HG03565 (cell line): ENCODE measurements around the gene KEL.

Experiments
- ATAC-seq: cut with Tn5 transposase; IDR thresholded peaks from one replicate; pipeline ENCODE4 v1.9.1; 2021; ENCODE audit warnings: mild to moderate bottlenecking, moderate library complexity; ENCODE audit not compliant: unreplicated experiment

Gene KEL

GRCh38 chr7:142899661-142900060 lies 62.5 kb downstream of the KEL start:
- ATAC-seq, result no peak

GRCh38 chr7:142898377-142899170 lies 63.6 kb downstream of the KEL start:
- no peak for ATAC-seq

GRCh38 chr7:142897691-142898090 lies 64.5 kb downstream of the KEL start:
- no peak for ATAC-seq

GRCh38 chr7:142896741-142897379 lies 65.3 kb downstream of the KEL start:
- ATAC-seq, result no peak

- ATAC-seq, result no peak
Observed at GRCh38 chr7:142896151-142896550, 66.0 kb downstream of the KEL start.

- no peak for ATAC-seq
Observed at GRCh38 chr7:142894985-142895593, 67.1 kb downstream of the KEL start.

GRCh38 chr7:142894112-142894984 lies 67.8 kb downstream of the KEL start:
- ATAC-seq, result no peak

GRCh38 chr7:142892951-142893350 lies 69.2 kb downstream of the KEL start:
- no peak for ATAC-seq

GRCh38 chr7:142891490-142892082 lies 70.6 kb downstream of the KEL start:
- no peak for ATAC-seq
